HL-60/S4 treated with phorbol 12-myristate 13-acetate at 8.2 ng/mL for 4 days and 3 days (cell line): Measurements from ENCODE around the gene VEPH1.

Experiments
- in situ Hi-C: fragments of 300-500 bp; cut with MboI; formaldehyde crosslinking; loops from 2 replicates; pipeline ENCODE4 v1.15.0; 2022; ENCODE audit warnings: low sequenced_read_pairs

Gene VEPH1

GRCh38 chr3:157232141-157232540, 271.1 kb downstream of the VEPH1 start:
- in situ Hi-C loops, result no loop called here

- in situ Hi-C loops, result no loop called here
These were observed 272.1 kb downstream of the VEPH1 start for GRCh38 chr3:157231071-157231470.

GRCh38 chr3:157226173-157226847, 276.9 kb downstream of the VEPH1 start:
- in situ Hi-C loops, result no loop called here

- in situ Hi-C loops, result no loop called here
These were observed 278.2 kb downstream of the VEPH1 start for GRCh38 chr3:157225001-157225400.

GRCh38 chr3:157220883-157221282, 282.3 kb downstream of the VEPH1 start:
- in situ Hi-C loops, result no loop called here

GRCh38 chr3:157220211-157220610, 283.0 kb downstream of the VEPH1 start:
- in situ Hi-C loops, result no loop called here

GRCh38 chr3:157219215-157219614, 284.0 kb downstream of the VEPH1 start:
- in situ Hi-C loops, result no loop called here
